Stimulated activated CD4-positive, alpha-beta T cell treated with anti-CD3 and anti-CD28 coated beads, Interleukin-4, amount 100 ng/mL, for 1 hour (primary cell): ENCODE data around the gene ZNF467.

Experiments used
- DNase-seq: peaks from one replicate; pipeline ENCODE4 v3.0.0-alpha.2; 2020

Gene ZNF467

GRCh38 chr7:149808311-149808710 lies 34.9 kb upstream of the ZNF467 start:
- DNase-seq: no peak

- DNase-seq: no peak
Observed at GRCh38 chr7:149806726-149807125, 33.3 kb upstream of the ZNF467 start.

GRCh38 chr7:149804106-149804505 lies 30.7 kb upstream of the ZNF467 start:
- no peak for DNase-seq

GRCh38 chr7:149803551-149804074 lies 30.2 kb upstream of the ZNF467 start:
- no peak for DNase-seq

GRCh38 chr7:149802966-149803365 lies 29.6 kb upstream of the ZNF467 start:
- no peak for DNase-seq

GRCh38 chr7:149801816-149802215 lies 28.4 kb upstream of the ZNF467 start:
- no peak for DNase-seq

GRCh38 chr7:149801002-149801566 lies 27.7 kb upstream of the ZNF467 start:
- no peak for DNase-seq

- no peak for DNase-seq
Observed at GRCh38 chr7:149800169-149800555, 26.8 kb upstream of the ZNF467 start.

- peak; percentile 62 for DNase-seq
Observed at GRCh38 chr7:149799397-149800168, 26.2 kb upstream of the ZNF467 start.

GRCh38 chr7:149797771-149798170 lies 24.4 kb upstream of the ZNF467 start:
- DNase-seq: no peak

- DNase-seq: no peak
Observed at GRCh38 chr7:149796287-149796860, 23.0 kb upstream of the ZNF467 start.

- no peak for DNase-seq
Observed at GRCh38 chr7:149795126-149795525, 21.7 kb upstream of the ZNF467 start.

GRCh38 chr7:149794661-149795060 lies 21.3 kb upstream of the ZNF467 start:
- no peak for DNase-seq

- no peak for DNase-seq
Observed at GRCh38 chr7:149793261-149793660, 19.9 kb upstream of the ZNF467 start.

GRCh38 chr7:149792220-149792595 lies 18.8 kb upstream of the ZNF467 start:
- DNase-seq: no peak

GRCh38 chr7:149791411-149792219 lies 18.2 kb upstream of the ZNF467 start:
- DNase-seq: no peak

GRCh38 chr7:149790754-149791360 lies 17.5 kb upstream of the ZNF467 start:
- no peak for DNase-seq

GRCh38 chr7:149790146-149790548 lies 16.8 kb upstream of the ZNF467 start:
- DNase-seq: peak; percentile 42

GRCh38 chr7:149789101-149789500 lies 15.7 kb upstream of the ZNF467 start:
- no peak for DNase-seq

GRCh38 chr7:149788300-149788851 lies 15.0 kb upstream of the ZNF467 start:
- DNase-seq: no peak

GRCh38 chr7:149787428-149788299 lies 14.3 kb upstream of the ZNF467 start:
- no peak for DNase-seq

GRCh38 chr7:149785983-149786382 lies 12.6 kb upstream of the ZNF467 start:
- no peak for DNase-seq
